Measurements from ENCODE around the gene VMAC. TPM values are rescaled to one million over a fixed set of nuclear protein-coding genes. Genes with fewer than 3 reads are reported as not detected.

Gene VMAC
- total RNA-seq, 2 experiments from 2014 or later, result 1.7 to 1.9 TPM

DNA sequence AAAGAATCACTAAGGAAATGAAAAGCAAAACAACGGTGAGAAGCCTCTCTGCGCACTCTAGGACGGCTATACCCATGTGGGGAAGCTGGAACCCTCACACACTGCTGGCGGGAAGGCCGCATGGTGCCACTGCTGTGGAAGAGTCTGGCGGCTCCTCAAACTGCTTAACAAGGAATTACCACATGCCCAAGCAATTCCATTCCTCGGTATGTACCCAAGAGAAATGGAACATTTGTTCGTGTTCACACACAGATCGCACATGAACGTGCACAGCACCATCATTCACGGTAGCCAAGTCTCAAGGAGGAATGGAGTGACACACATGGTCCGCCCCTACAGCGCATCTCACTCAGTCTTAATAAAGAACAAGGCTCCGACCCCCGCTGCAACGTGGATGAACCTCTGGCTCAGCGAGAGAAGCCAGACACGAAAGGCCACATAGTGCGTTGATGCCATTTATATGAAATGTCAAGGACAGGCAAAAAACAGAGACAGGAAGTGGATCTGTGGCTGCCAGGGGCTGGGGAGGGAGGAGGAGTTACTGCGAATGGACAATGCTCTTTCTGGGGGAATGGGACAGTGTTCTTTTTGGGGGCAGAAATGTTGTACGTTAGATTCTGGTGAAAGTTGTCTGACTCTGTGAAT, 17.0 kb downstream of the VMAC start:
- ChIA-PET POLR2A (no interaction called here), CTCF (no interaction called here)

DNA sequence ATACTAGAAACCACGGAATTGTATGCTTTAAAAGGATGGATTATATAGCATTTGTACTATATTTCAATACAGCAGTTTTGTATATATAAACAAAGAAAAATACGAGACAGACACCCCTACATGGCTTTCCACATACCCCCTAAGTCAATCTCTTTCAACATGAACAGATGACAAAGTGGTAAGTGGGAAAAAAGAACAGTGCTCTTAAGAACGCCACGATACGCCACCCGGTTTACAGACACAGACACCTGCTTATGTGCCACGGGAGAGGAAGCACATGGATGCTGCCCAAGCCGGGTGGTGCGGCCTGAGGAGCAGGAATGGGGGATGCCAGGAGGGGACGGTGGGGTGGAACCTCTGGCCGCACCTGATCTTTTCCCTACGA, 17.5 kb downstream of the VMAC start:
- CTCF ChIA-PET, result no interaction called here
- POLR2A ChIA-PET, result no interaction called here

DNA sequence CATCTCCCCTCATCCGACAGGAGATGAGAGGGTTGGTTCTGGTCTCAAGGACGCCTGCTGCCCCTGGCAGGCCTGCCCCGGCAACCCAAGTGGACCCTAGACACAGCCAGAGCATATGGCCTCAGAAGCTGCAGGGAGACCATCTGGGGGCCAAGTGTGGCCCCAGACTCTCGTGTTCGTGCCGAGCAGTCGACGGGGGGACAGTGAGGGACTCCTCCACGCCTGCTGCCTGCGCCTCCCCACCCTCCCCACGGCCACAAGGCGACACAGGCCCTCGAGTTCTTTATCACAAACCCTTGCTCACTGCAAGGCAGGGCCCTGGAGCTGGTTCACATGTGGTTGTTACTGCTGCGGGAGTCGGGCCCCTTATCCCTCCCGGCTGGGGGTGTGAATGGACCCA, 18.7 kb downstream of the VMAC start:
- POLR2A ChIA-PET, result no interaction called here
- CTCF ChIA-PET, result interaction anchor here (0.8 kb wide), 1 partner anchor 275 kb away, joined by 3 read pairs; no protein-coding TSS in a partner anchor

GRCh38 chr19:5925830-5926427, 21.3 kb downstream of the VMAC start:
- ChIA-PET CTCF (no interaction called here), POLR2A (no interaction called here)

- ChIA-PET CTCF (interaction anchor here (1.6 kb wide), 1 partner anchor 10 kb away, joined by 3 read pairs; no protein-coding TSS in a partner anchor), POLR2A (no interaction called here)
These were observed 22.2 kb downstream of the VMAC start for GRCh38 chr19:5926641-5927440.

GRCh38 chr19:5927441-5927821, 22.8 kb downstream of the VMAC start:
- CTCF ChIA-PET, result interaction anchor here (1.6 kb wide), 1 partner anchor 9 kb away, joined by 3 read pairs; no protein-coding TSS in a partner anchor

GRCh38 chr19:5929179-5929578, 24.5 kb downstream of the VMAC start:
- ChIA-PET CTCF (interaction anchor here (0.5 kb wide), 1 partner anchor 374 kb away, joined by 3 read pairs; no protein-coding TSS in a partner anchor), POLR2A (no interaction called here)

More at GRCh38 chr19:5927441-5927821, 22.8 kb downstream of the VMAC start:
- POLR2A ChIA-PET, result no interaction called here

DNA sequence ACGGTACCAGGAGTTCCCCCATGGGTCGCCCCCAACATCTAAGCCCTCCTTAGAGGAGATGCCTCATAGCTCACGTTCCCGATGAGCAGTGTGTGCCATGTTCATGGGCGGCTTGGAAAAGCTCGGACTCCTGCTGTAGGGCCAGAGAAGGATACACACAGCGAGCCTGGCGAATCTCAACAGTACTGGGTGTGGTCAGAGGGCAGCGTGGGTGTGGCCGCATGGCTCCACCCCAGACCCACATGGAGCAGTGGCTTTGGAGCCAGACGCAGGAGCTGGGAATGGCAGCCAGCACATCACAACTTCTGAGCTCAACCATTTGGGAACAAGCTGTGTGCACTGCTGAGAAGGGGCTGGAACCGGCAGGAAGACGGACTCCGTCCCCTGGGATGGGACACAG, 25.0 kb downstream of the VMAC start:
- ChIA-PET CTCF (no interaction called here), POLR2A (no interaction called here)

DNA sequence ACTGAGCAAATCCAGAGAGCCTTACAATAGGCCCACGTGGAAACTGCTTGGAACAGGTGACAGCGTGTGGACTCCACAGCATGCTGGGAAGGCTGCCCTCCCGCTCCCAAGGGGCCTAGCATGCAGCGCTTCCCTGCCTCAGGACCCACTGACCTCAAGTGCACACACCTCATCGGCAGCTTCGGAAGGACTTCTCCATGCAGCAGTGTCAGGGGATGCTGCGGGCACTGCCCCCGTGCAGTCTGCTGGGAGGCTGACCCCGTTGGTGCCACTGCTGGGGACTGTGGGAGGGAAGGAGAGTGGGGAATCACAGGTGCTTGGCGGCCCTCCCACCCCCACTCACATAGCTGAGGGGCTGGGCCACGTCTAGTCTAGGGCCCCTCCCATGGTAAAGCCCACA, 26.6 kb downstream of the VMAC start:
- POLR2A ChIA-PET, result no interaction called here

DNA sequence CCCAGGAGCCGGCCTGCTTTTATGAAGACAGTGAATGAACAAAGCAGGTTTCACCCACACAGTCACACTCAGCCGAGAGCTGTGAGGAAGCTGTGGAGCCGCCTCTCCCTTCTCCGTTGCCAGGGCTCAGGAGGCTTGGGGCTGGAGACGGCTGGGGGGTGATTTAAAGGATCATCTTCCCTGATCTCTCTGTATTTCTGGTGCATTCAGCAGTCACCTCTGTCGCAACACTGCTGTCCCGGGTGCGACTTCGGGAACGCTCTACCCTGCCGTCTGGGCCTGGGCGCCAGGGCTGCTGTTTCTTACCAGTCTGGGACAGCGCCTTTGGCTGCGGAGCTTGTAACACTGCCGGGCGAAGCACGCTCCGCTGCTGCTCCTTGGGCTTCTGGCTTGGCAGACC, 27.5 kb downstream of the VMAC start:
- ChIA-PET POLR2A (no interaction called here), CTCF (no interaction called here)

More for the DNA sequence above, 26.6 kb downstream of the VMAC start:
- CTCF ChIA-PET, result no interaction called here

DNA sequence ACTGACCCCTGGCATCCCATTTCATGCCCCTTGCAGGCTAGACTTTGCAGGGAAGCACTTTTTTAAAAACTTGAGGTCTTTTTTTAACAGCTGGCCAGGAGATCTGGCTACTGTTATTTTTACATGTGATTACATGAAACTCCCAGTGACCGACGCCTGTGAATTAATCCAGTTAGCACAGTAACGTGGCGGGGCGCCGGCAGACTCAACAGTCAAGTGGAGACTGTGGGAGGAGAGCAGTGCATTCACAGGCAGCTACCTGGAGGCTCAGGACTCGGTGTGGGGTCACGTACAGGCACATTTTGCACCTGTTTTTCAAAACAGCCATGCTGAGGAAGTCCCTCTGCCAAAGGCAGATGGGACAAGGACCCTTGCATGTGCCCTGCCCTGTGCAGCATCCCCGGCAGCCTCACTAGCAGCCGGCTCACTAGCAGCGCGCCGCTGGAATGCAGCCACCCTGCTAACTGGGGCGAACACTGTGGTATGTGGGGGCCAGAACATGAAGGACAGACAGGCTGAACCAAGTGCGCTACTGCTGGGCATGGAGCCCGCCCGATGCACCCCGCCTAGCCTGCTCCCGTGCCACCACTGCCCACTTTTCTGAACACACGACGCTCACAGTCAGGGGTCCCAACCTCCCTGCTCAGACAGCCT, 28.1 kb downstream of the VMAC start:
- ChIA-PET CTCF (interaction anchor here (1.4 kb wide), 1 partner anchor 35 kb away, joined by 5 read pairs; no protein-coding TSS in a partner anchor), POLR2A (no interaction called here)

DNA sequence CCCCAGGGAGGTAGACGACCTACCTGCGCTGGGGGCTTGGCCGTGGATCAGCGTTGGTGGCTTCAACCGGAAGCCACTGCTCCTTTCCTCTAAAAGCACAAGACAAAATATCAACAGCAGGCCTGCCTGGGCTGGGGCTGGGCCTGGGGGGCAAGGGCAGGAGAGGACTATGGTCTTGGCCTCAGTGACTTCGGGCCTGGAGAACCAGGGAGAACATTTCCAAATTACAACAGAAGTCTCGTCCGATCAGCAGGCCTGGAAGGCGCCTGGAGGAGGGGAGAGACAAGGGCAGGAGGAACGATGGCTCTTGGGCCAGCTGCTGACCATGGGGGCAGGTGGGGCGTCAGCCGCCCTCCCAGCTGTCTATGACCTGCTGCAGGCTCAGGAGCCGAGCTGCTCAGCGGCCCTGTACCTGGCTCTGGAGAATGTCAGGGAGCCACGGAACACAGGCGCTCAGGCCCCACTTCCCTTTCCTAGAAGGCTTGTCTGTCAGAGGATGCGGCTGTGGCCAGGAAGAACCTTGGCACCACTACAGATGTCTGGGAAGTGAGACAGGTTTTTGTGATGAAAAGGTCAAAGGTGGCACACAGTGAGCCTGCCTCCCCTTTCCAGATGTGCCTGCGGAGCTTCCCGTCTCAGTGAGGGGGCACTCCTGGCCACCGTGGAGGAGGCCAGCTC, 28.9 kb downstream of the VMAC start:
- POLR2A ChIA-PET, result no interaction called here
- CTCF ChIA-PET, result interaction anchor here (1.4 kb wide), 1 partner anchor 35 kb away, joined by 5 read pairs; no protein-coding TSS in a partner anchor

DNA sequence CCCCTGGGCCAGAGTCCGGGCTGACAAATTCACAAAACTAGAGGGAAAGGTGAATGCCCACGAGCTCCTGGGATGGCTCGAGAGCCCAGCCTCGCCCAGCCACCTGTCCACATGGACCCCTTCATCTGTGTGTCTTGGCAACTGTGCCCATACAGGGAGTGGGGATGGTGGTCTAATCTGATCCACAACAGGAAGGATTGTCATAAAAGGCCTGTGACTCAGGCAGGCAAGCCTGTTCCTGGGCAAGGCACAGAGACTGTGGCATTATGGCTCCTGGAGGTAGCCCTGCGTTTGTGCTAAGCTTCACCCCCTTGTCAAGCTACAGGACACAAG, 29.4 kb downstream of the VMAC start:
- POLR2A ChIA-PET, result no interaction called here
- CTCF ChIA-PET, result interaction anchor here (1.4 kb wide), 1 partner anchor 34 kb away, joined by 5 read pairs; no protein-coding TSS in a partner anchor

DNA sequence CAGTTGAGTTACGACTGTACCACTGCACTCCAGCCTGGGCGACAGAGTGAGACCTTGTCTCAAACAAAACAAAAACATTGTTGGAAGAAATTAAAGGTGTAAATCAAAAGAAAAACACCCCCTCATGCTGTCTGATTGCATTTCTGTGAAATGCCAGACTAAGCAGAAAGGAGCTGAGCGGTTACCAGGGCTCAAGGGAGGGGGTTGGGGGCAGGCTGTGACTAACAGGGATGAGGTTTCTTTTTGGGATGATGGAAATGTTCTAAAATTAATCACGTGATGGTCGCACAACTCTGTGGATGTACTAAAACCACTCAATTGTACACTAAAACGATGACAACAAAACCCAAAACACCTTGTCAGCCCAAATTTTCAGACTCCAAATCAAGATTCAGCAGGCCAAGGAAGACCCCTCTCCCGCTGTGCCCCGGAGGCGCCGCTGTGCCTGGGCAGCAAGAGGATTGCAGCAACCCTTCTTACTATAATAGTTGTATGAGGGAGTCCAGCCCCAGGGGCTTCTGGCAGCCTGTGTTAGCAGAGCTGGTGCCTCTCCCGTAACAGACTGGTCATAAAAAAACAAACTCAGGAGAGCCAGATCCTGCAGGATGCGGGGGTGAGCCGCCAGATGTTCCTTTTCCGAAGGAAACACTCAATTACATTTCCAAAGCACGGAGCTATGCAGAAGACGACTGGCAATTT, 30.3 kb downstream of the VMAC start:
- POLR2A ChIA-PET, result no interaction called here
- CTCF ChIA-PET, result no interaction called here

DNA sequence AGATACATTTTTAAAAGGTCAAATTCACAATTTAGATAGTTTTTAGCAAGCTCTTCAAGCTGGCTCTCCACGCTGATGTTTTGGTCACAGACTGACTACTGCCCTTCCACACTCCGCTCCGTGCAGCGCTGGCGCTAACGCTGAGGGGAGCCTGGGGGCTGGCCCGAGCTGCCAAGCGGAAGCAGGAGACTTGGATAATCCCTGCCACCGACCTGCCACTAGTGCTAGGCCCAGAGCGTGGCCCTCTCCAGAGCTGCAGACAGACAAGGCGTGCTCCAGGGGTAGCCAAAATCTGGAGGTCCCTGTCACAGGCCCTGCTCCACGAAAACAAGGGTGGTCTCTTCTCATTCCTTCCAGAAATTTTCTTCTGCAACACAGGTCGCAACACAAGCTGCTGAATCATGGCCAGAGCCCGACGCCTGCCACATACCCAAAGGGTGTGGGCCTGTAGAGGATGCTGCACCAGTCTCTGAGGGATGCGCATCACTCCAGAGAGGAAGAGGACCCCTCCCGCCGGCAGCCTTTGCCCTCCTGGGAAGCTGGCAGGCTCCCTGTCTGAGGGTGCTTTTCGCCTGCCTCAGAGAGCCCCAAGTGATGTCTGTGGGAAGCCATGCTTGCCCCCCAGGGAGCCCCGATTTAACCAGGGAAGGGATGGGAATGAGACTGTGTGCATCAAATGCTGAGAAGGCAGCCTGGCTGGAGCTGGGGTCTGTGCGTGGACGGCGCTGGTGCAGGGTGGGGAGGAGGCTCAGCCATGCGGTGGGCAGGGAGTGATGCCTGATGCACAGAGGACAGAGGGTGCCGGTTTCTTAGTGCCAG, 31.0 kb downstream of the VMAC start:
- ChIA-PET POLR2A (no interaction called here), CTCF (interaction anchor here (1.6 kb wide), 1 partner anchor 9 kb away, joined by 3 read pairs; no protein-coding TSS in a partner anchor)

GRCh38 chr19:5936292-5936592, 31.6 kb downstream of the VMAC start:
- CTCF ChIA-PET, result interaction anchor here (0.7 to 2.2 kb wide), 4 partner anchors 9 to 1244 kb away, joined by 3 to 7 read pairs (median 4); no protein-coding TSS in a partner anchor
- POLR2A ChIA-PET, result no interaction called here

- ChIA-PET POLR2A (no interaction called here), CTCF (interaction anchor here (0.7 to 2.2 kb wide), 4 partner anchors 10 to 209 kb away, joined by 3 to 7 read pairs (median 4); no protein-coding TSS in a partner anchor)
These were observed 32.9 kb downstream of the VMAC start for GRCh38 chr19:5937550-5937949.

Measured in activated CD8-positive, alpha-beta memory T cell treated with anti-CD3 and anti-CD28 coated beads for 36 hours (primary cell).